Tibial nerve (tissue), 4 donors: ENCODE measurements around the gene PERM1. TPM values are rescaled to one million over a fixed set of nuclear protein-coding genes. Genes with fewer than 3 reads are reported as not detected.
A peak's percentile ranks its signal among the peaks of the same experiment; 100 is the strongest.
"Not testable (repeated sequence)": the region's sequence is repeated elsewhere in the genome, so short reads cannot be mapped to it uniquely, and the experiment has no call there.

Experiments used
- DNase-seq, 2 donors: peaks; one replicate each; pipeline ENCODE4 v3.0.0-alpha.2; 2019; ENCODE audit warnings: low spot score in 2 of 2
- H3K27ac ChIP-seq, 4 donors: fragments of 200-600 bp; sonication (generic) in 3 of 4; one replicate each; pipeline ENCODE4 v1.5.1; 2017 to 2019; ENCODE audit warnings: mild to moderate bottlenecking in 1 of 4
- H3K27me3 ChIP-seq, 2 donors: fragments of 200-600 bp; sonication (generic) in 1 of 2; one replicate each; pipeline versions ENCODE4 v1.5.1 to v1.6.0; 2017 to 2019
- H3K36me3 ChIP-seq, 3 donors: fragments of 200-600 bp; sonication (generic); one replicate each; pipeline ENCODE4 v1.5.1; 2018 to 2019
- H3K4me1 ChIP-seq, 4 donors: fragments of 200-600 bp; sonication (generic) in 3 of 4; one replicate each; pipeline ENCODE4 v1.5.1; 2017 to 2019
- H3K4me3 ChIP-seq, 4 donors: fragments of 200-600 bp; sonication (generic) in 3 of 4; one replicate each; pipeline ENCODE4 v1.5.1; 2017 to 2019; ENCODE audit warnings: mild to moderate bottlenecking in 1 of 4, moderate library complexity in 1 of 4
- H3K9me3 ChIP-seq, 4 donors: fragments of 200-600 bp; sonication (generic) in 3 of 4; one replicate each; pipeline ENCODE4 v1.5.1; 2017 to 2019
- EP300 ChIP-seq, 2 donors: sonication (generic); formaldehyde crosslinking; IDR thresholded peaks; one replicate each; pipeline ENCODE4 v1.6.1; 2017; ENCODE audit warnings: antibody characterized with exemption in 2 of 2, mild to moderate bottlenecking in 1 of 2
- POLR2A ChIP-seq, 2 donors: fragments of 450-650 bp; IDR thresholded peaks; one replicate each; pipeline ENCODE4 v1.6.1; 2017; ENCODE audit warnings: antibody characterized with exemption in 2 of 2, mild to moderate bottlenecking in 2 of 2, moderate library complexity in 2 of 2
- WGBS, 2 donors: methylation state at CpG; one replicate each; pipeline ENCODE4 v1.1.5; 2018; 5-methylcytosine and 5-hydroxymethylcytosine counted together
- total RNA-seq, 4 donors: library from RNA; depleted of rRNA; stranded (reverse); fragments of >200 nt; gene quantifications; one replicate each; pipeline ENCODE4 v1.1.0, GENCODE V29; 2016
- TF ChIP-seq, protein P1 (sequence below), 5 experiments: fragments of 200-600 bp in 3 of 5; fragments of 450-650 bp in 2 of 5; sonication (generic) in 3 of 5; IDR thresholded peaks; one replicate each; pipeline ENCODE4 v1.5.1; 2016 to 2019; ENCODE audit warnings: antibody characterized with exemption in 5 of 5, mild to moderate bottlenecking in 3 of 5, moderate library complexity in 2 of 5

PERM1 gene
- total RNA-seq, 4 donors from 2014 or later = 0.22 to 0.78 TPM; not detected in 2

DNA sequence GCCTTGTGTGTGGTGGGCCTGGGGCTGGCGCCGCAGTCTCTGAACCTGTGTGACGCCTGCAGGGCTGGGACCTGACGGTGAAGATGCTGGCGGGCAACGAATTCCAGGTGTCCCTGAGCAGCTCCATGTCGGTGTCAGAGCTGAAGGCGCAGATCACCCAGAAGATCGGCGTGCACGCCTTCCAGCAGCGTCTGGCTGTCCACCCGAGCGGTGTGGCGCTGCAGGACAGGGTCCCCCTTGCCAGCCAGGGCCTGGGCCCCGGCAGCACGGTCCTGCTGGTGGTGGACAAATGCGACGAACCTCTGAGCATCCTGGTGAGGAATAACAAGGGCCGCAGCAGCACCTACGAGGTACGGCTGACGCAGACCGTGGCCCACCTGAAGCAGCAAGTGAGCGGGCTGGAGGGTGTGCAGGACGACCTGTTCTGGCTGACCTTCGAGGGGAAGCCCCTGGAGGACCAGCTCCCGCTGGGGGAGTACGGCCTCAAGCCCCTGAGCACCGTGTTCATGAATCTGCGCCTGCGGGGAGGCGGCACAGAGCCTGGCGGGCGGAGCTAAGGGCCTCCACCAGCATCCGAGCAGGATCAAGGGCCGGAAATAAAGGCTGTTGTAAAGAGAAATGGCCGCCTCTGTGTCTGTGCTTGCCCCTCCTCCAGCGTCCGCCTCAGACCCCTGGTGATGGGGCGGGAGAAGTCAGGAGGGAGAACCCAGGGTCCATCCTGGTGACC, 32.2 kb upstream of the PERM1 start:
- no peak for DNase-seq
- peak overlapping the region; percentile 71 to 93 (median 85) for H3K27ac ChIP-seq
- no peak for TF ChIP-seq EP300 (IDR thresholded peaks at IDR 0.05)
- TF ChIP-seq POLR2A (IDR thresholded peaks at IDR 0.05) = no peak
- TF ChIP-seq, protein P1, sequence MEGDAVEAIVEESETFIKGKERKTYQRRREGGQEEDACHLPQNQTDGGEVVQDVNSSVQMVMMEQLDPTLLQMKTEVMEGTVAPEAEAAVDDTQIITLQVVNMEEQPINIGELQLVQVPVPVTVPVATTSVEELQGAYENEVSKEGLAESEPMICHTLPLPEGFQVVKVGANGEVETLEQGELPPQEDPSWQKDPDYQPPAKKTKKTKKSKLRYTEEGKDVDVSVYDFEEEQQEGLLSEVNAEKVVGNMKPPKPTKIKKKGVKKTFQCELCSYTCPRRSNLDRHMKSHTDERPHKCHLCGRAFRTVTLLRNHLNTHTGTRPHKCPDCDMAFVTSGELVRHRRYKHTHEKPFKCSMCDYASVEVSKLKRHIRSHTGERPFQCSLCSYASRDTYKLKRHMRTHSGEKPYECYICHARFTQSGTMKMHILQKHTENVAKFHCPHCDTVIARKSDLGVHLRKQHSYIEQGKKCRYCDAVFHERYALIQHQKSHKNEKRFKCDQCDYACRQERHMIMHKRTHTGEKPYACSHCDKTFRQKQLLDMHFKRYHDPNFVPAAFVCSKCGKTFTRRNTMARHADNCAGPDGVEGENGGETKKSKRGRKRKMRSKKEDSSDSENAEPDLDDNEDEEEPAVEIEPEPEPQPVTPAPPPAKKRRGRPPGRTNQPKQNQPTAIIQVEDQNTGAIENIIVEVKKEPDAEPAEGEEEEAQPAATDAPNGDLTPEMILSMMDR (IDR thresholded peaks at IDR 0.05) = no peak
- WGBS, 2 donors = 25 to 43% methylated on average over 20 to 33 of the region's 41 CpGs
- no peaks in the 10 kb centered on the region for H3K27me3 ChIP-seq
- H3K9me3 ChIP-seq = no peaks in the 10 kb centered on the region
- H3K4me3 ChIP-seq = peak overlapping the region; percentile 43 to 72 (median 54)
- H3K4me1 ChIP-seq = peaks cover 0 to 35% (median 12%) of the 10 kb centered on the region in 4 donors
- no peaks in the 10 kb centered on the region for H3K36me3 ChIP-seq

DNA sequence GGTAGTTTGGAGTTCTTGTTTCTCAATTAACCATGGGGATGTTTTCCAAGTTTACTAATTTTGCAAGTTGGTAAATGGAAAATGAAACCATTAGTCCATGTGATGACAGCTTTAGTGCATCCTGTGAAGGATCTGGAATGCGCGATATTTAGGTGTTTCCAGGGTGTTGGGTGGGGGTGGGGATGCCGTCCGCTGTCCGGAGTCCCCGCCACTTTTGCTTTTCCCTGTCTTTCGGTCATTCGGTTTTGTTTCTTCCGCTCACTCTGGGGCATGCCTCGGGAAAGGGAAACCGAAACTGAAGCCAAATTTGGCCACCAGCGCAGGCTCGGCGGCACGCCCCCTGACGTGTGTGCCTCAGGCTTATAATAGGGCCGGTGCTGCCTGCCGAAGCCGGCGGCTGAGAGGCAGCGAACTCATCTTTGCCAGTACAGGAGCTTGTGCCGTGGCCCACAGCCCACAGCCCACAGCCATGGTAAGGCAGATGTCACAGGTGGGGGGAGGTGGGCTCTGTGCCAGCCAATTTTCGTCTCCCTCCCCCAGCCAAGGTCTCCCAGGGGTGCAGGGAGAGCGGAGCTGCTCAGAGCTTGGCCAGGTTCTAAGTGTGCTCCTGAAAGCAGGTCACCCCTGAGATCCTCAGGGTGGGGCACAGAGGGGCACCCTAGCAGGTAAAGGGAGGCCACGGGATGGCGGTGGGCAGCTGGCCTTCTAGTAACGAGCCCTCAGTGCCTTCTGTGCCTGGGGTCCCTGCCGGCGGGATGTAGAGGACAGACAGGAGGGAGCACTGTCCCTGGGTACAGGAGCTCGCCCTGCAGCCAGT, 31.4 kb upstream of the PERM1 start, which contains the start of gene ISG15:
TSS of gene ISG15 (plus strand) at position 393 of the 817 bp plus-strand sequence. CDS start at position 470, 77 bp downstream.
- WGBS, 2 donors = 4 to 5% methylated on average over 25 to 27 of the region's 30 CpGs
- Histone ChIP-seq H3K27ac (peak within 1 kb of the TSS; percentile 71 to 93 (median 85)), H3K4me1 (peaks cover 0 to 28% (median 12%) of the 10 kb centered on the region in 4 donors), H3K27me3 (no peaks in the 10 kb centered on the region), H3K36me3 (no peaks in the 10 kb centered on the region), H3K9me3 (no peaks in the 10 kb centered on the region), H3K4me3 (peak within 1 kb of the TSS; percentile 43 to 72 (median 54))
- peak; percentile 85 to 89 for DNase-seq
- TF ChIP-seq POLR2A (IDR thresholded peaks at IDR 0.05) (peak; percentile 41 to 88), EP300 (IDR thresholded peaks at IDR 0.05) (peak; percentile 64 to 87)
- TF ChIP-seq, protein P1 (IDR thresholded peaks at IDR 0.05) = peak in 2 of 5 experiments; percentile 21 to 26

DNA sequence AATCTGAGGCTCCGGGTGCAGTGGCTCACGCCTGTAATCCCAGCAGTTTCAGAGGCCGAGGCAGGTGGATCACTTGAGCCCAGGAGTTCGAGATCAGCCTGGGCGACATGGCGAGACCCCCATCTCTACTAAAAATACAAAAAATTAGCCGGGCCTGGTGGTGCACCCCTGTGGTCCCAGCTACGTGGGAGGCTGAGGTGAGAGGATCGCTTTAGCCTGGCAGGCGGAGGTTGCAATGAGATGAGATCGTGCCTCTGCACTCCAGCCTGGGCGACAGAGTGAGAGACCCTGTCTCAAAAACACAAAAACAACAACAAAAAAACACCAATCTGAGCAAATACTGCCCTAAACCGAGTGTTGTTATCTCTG, 30.8 kb upstream of the PERM1 start:
- not testable (repeated sequence) for H3K27me3 ChIP-seq
- H3K27ac ChIP-seq = peak overlapping the region; percentile 71 to 93 (median 85)

DNA sequence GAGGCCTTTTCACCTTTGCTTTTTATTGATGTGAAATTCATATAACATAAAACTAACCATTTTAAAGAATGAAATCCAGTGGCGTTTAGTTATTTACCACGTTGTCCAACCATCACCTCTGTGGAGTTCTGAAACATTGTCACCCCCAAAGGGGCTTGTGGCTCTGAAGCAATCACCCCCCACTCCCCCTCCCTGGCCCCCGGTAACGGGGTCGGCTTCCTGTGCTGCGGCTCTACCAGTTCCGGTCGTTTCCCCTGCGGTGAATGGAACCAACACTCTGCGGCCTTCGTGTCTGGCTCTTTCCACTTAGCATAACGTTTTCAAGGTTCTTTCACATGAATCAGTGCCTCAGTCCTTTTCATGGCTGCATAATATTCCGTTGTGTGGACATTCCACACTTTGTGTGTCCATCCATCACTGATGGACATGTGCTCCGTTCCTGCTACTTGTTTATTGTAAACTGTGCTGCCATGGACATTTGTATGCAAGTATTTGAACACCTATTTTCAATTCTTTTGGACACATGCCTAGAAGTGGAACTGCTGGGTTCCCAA, 29.6 kb upstream of the PERM1 start:
- no peak overlapping the region for H3K27ac ChIP-seq
- 80 to 81% methylated on average over 14 of the region's 14 CpGs for WGBS, 2 donors
- TF ChIP-seq, protein P1 (IDR thresholded peaks at IDR 0.05) = no peak
- TF ChIP-seq POLR2A (IDR thresholded peaks at IDR 0.05) (no peak), EP300 (IDR thresholded peaks at IDR 0.05) (no peak)
- H3K36me3 ChIP-seq = no peaks in the 10 kb centered on the region
- no peak overlapping the region for H3K4me3 ChIP-seq
- peaks cover 0 to 7% of the 10 kb centered on the region in 2 donors for H3K27me3 ChIP-seq
- peaks cover 0 to 28% (median 12%) of the 10 kb centered on the region in 4 donors for H3K4me1 ChIP-seq
- no peaks in the 10 kb centered on the region for H3K9me3 ChIP-seq
- DNase-seq = no peak

More for the DNA sequence above, 30.8 kb upstream of the PERM1 start:
- DNase-seq, H3K36me3 ChIP-seq, H3K9me3 ChIP-seq: not testable (repeated sequence)
- peak overlapping the region; percentile 43 to 72 (median 54) for H3K4me3 ChIP-seq
- WGBS, 2 donors = 56 to 61% methylated on average over 13 of the region's 13 CpGs
- H3K4me1 ChIP-seq = peaks cover 0 to 28% (median 12%) of the 10 kb centered on the region in 4 donors

DNA sequence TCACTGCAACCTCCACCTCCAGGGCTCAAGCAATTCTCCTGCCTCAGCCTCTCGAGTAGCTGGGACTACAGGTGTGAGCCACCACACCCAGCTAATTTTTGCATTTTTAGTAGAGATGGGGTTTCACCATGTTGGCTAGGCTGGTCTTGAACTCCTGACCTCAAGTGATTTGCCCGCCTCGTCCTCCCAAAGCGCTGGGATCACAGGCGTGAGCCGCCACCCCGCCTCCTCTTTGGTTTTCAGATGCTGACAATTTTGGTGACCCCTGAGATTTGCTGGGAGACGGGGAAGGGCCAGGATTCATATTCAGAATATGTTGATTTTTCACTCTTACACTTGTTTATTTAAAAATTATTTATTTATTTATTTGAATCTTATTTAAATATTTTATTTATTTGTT, 28.2 kb upstream of the PERM1 start:
- Histone ChIP-seq H3K4me1 (peaks cover 0 to 35% (median 14%) of the 10 kb centered on the region in 4 donors), H3K27me3 (peaks cover 2 to 21% of the 10 kb centered on the region in 2 donors)
- H3K9me3 ChIP-seq, H3K4me3 ChIP-seq, H3K36me3 ChIP-seq, H3K27ac ChIP-seq, DNase-seq: not testable (repeated sequence)
- whole genome bisulfite sequencing, 2 donors = 87% methylated on average over 8 of the region's 8 CpGs
